ENCODE measurements around the gene GPC3.

GPC3 gene

DNA sequence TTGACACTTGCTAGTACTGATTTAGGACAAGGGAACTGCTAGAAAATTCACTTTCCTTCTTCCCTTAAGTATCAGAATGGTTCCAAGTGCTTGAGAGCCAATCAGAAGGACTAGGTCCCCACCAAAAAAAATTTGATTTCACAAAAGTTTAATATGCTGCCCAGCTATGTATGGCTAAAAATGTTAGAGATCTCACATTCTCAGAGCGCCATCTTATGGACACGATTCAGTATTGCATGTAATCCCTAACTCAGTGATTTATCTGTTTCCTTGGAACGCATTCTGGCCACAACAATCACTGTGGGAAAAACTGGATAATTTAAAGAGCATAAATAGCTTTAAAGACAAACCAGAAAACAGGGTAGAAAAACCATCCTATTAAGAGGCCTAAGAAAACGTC lies 315.0 kb downstream of the GPC3 start:
- Histone ChIP-seq H3K27me3 (no peaks in the 10 kb centered on the region), H3K27ac (no peak overlapping the region), H3K4me1 (ENCODE audit: control insufficient read depth in 1 of 2, insufficient read depth in 1 of 2, low read depth in 1 of 2, low read length in 1 of 2) (no peaks in the 10 kb centered on the region), H3K4me3 (ENCODE audit: low read depth in 1 of 2, low read length in 1 of 2) (no peak overlapping the region), H3K9me3 (no peaks in the 10 kb centered on the region), H3K36me3 (no peaks in the 10 kb centered on the region)
- TF ChIP-seq, protein P1, sequence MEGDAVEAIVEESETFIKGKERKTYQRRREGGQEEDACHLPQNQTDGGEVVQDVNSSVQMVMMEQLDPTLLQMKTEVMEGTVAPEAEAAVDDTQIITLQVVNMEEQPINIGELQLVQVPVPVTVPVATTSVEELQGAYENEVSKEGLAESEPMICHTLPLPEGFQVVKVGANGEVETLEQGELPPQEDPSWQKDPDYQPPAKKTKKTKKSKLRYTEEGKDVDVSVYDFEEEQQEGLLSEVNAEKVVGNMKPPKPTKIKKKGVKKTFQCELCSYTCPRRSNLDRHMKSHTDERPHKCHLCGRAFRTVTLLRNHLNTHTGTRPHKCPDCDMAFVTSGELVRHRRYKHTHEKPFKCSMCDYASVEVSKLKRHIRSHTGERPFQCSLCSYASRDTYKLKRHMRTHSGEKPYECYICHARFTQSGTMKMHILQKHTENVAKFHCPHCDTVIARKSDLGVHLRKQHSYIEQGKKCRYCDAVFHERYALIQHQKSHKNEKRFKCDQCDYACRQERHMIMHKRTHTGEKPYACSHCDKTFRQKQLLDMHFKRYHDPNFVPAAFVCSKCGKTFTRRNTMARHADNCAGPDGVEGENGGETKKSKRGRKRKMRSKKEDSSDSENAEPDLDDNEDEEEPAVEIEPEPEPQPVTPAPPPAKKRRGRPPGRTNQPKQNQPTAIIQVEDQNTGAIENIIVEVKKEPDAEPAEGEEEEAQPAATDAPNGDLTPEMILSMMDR (IDR thresholded peaks at IDR 0.05), result no peak

DNA sequence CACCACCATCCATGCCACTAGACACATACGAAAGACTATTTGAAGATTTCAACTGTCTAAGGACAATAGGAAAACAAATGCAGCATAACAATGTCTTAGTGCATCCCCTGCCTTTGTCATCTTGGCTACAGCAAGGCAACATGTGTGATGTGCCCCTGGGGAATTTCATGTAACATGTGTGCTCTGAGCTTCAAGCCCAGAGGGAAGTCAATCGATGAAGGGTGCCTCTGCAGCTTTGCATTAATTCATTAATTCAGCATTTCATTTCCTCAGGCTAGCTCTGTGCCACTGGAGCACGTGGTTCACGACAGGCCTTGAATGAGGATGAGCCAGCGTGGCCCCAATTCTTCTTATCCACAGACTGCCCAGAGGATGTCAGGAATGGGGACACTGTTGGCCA lies 316.2 kb downstream of the GPC3 start:
- no peaks in the 10 kb centered on the region for H3K36me3 ChIP-seq
- no peaks in the 10 kb centered on the region for H3K4me1 ChIP-seq (ENCODE audit: control insufficient read depth in 1 of 2, insufficient read depth in 1 of 2, low read depth in 1 of 2, low read length in 1 of 2)
- H3K4me3 ChIP-seq (ENCODE audit: low read depth in 1 of 2, low read length in 1 of 2), result no peak overlapping the region
- H3K27me3 ChIP-seq, result no peaks in the 10 kb centered on the region
- TF ChIP-seq, protein P1 (IDR thresholded peaks at IDR 0.05), result no peak
- H3K27ac ChIP-seq, result no peak overlapping the region
- H3K9me3 ChIP-seq, result no peaks in the 10 kb centered on the region

DNA sequence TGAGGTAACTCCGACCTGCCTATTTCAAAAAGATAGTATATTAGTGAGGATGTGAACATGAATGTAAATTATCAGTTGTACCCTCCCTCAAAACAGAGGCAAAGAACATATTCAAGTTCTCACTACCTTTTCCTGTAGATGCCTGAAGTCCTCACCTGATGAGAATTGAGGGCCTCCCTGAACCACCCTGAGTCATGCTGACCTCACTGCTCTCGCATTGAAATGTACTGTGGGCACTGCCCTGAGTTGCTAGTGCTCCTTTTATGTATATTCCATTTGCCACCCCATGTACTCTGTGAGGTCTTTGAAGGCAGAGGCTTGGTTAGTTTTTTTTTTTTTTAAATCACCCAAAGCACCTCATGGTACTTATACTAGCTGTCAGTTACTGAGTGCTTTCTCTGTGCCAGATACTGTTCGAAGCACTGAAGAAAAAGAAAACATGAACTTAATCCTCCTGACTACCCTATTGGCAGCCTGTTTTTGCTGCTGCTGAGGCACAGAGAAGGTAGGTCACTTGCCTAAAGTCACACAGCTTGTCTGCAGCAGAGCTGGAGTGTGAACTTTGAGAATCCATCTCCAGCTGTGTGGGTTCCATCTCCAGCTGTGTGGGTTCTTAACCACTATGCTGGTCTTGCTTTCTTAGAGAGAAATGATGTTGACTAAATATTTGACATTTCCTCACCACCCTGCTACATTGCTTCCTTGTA lies 317.0 kb downstream of the GPC3 start:
- no peak overlapping the region for H3K4me3 ChIP-seq (ENCODE audit: low read depth in 1 of 2, low read length in 1 of 2)
- H3K36me3 ChIP-seq, result no peaks in the 10 kb centered on the region
- no peaks in the 10 kb centered on the region for H3K27me3 ChIP-seq
- no peaks in the 10 kb centered on the region for H3K9me3 ChIP-seq
- no peak overlapping the region for H3K27ac ChIP-seq
- no peaks in the 10 kb centered on the region for H3K4me1 ChIP-seq (ENCODE audit: control insufficient read depth in 1 of 2, insufficient read depth in 1 of 2, low read depth in 1 of 2, low read length in 1 of 2)
- TF ChIP-seq, protein P1 (IDR thresholded peaks at IDR 0.05), result no peak

DNA sequence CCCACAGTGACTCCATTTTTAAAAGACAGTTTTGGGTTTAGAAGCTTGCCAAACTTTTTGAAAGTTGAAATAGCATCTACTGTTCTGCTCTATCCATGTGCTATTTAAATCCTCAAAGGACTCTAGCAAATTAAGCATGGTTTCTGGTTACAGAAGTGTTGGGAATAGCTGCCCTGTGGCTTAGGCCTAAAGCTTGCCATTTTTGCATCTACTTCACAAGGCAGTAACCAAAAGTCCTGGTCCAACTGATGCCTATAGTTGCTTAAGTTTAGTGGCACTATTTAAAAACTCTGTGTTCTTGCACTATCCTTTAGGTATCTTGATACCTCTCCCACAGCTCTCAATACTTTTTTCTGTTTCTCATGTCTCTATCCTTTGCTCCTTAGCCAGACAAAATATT lies 319.1 kb downstream of the GPC3 start:
- TF ChIP-seq, protein P1 (IDR thresholded peaks at IDR 0.05), result no peak
- no peaks in the 10 kb centered on the region for H3K36me3 ChIP-seq
- no peaks in the 10 kb centered on the region for H3K4me1 ChIP-seq (ENCODE audit: control insufficient read depth in 1 of 2, insufficient read depth in 1 of 2, low read depth in 1 of 2, low read length in 1 of 2)
- no peaks in the 10 kb centered on the region for H3K27me3 ChIP-seq
- H3K4me3 ChIP-seq (ENCODE audit: low read depth in 1 of 2, low read length in 1 of 2), result no peak overlapping the region
- no peaks in the 10 kb centered on the region for H3K9me3 ChIP-seq
- no peak overlapping the region for H3K27ac ChIP-seq

DNA sequence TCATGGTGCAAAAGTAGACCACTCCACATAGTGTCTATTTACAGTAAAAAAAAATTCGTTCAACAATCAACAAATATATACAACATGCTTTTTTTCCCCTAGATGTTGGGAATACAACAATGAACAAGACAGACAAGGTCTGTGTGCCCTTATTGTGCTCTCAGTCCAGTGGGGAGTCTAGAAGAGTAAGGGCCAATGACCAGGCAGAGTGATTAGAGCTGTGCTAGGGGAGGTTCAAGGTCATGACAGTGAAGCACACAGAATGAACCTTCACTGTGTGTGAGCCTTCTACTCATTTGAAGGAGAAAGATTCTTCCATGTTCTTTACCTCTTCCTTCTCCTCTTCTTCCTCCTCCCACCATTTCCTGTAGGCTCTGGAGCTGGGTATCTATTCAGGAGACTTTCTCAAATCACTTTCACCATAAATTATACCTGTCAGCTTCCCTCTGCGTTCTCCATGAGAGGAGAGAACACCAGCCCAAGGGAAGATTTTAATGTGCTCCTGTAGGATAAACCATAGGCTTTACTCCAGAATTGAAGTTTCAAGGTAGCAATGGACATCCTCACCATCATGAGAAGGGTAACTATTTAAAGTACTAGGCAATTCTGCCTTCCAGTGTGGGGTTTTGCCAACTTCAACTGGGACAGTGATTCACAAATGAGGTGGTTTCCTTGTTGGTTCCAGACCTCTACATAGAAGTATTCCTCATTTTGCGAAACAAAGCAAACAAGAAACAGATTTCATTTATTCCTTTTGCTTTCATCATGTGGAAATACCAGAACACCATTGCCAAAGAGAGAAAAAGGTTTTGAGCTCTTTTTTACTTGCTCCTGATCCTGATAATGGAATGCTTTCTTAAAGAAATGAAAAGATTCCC lies 323.2 kb downstream of the GPC3 start:
- Histone ChIP-seq H3K36me3 (no peaks in the 10 kb centered on the region), H3K9me3 (no peaks in the 10 kb centered on the region), H3K27ac (no peak overlapping the region), H3K4me3 (ENCODE audit: low read depth in 1 of 2, low read length in 1 of 2) (no peak overlapping the region), H3K27me3 (no peaks in the 10 kb centered on the region), H3K4me1 (ENCODE audit: control insufficient read depth in 1 of 2, insufficient read depth in 1 of 2, low read depth in 1 of 2, low read length in 1 of 2) (no peaks in the 10 kb centered on the region)
- TF ChIP-seq, protein P1 (IDR thresholded peaks at IDR 0.05), result no peak
